Activated T-cell treated with anti-CD3 and anti-CD28 coated beads for 1 hour (primary cell): Measurements from ENCODE around the gene ACAD9.

Experiments
- DNase-seq: peaks from one replicate; pipeline ENCODE4 v3.0.0-alpha.2; 2020; ENCODE audit warnings: low read depth

Gene ACAD9

GRCh38 chr3:128935922-128936321 lies 56.5 kb downstream of the ACAD9 start:
- no peak for DNase-seq

- no peak for DNase-seq
Measured at GRCh38 chr3:128936341-128936740, 56.9 kb downstream of the ACAD9 start.

GRCh38 chr3:128940252-128940651 lies 60.8 kb downstream of the ACAD9 start:
- DNase-seq: no peak

GRCh38 chr3:128942161-128942952 lies 62.9 kb downstream of the ACAD9 start:
- DNase-seq: no peak

- DNase-seq: no peak
Measured at GRCh38 chr3:128945041-128945877, 65.8 kb downstream of the ACAD9 start.

GRCh38 chr3:128945878-128946175 lies 66.4 kb downstream of the ACAD9 start:
- no peak for DNase-seq

- no peak for DNase-seq
Measured at GRCh38 chr3:128946411-128946810, 67.0 kb downstream of the ACAD9 start.

GRCh38 chr3:128949158-128949557 lies 69.7 kb downstream of the ACAD9 start:
- DNase-seq: no peak

- no peak for DNase-seq
Measured at GRCh38 chr3:128950223-128950938, 71.0 kb downstream of the ACAD9 start.

- no peak for DNase-seq
Measured at GRCh38 chr3:128956440-128956839, 77.0 kb downstream of the ACAD9 start.
